WTC11 (cell line): ENCODE data around the gene ATP2B2. TPM values are rescaled to one million over a fixed set of nuclear protein-coding genes. Genes with fewer than 3 reads are reported as not detected.

ENCODE experiments used
- ATAC-seq: fragments of 200-7000 bp; cut with Tn5 transposase; 2 replicates; pipeline ENCODE4 v1.10.0; 2021; ENCODE audit warnings: mild to moderate bottlenecking, moderate library complexity
- CTCF ChIA-PET: fragments of 300-600 bp; sonication (Branson Sonifier 250); formaldehyde crosslinking; loops from one replicate; lab custom pipeline; 2021; ENCODE audit warnings: antibody characterized with exemption; lab: Charles Lee
- POLR2A ChIA-PET: fragments of 350-600 bp; sonication (Branson Sonifier 250); formaldehyde crosslinking; loops from one replicate; lab custom pipeline; 2021; ENCODE audit warnings: antibody characterized with exemption; lab: Charles Lee
- DNase-seq: peaks from one replicate; pipeline ENCODE4 v3.0.0; 2021; ENCODE audit warnings: low spot score
- H3K27ac Mint-ChIP-seq: 2 replicates; pipeline ENCODE4 v1.8.0; 2021; ENCODE audit warnings: mixed read lengths
- H3K27me3 Mint-ChIP-seq: 2 replicates; pipeline ENCODE4 v1.8.0; 2021; ENCODE audit warnings: low read depth, mild to moderate bottlenecking, moderate library complexity, mixed read lengths
- H3K36me3 Mint-ChIP-seq: 2 replicates; pipeline ENCODE4 v1.8.0; 2021; ENCODE audit warnings: mixed read lengths
- H3K4me1 Mint-ChIP-seq: 2 replicates; pipeline ENCODE4 v1.8.0; 2022; ENCODE audit warnings: mixed read lengths
- H3K4me3 Mint-ChIP-seq: 2 replicates; pipeline ENCODE4 v1.8.0; 2021; ENCODE audit warnings: mild to moderate bottlenecking, moderate library complexity, mixed read lengths
- H3K9me3 Mint-ChIP-seq: 2 replicates; pipeline ENCODE4 v1.8.0; 2021; ENCODE audit warnings: mixed read lengths
- ARID4B ChIP-seq: sonication (generic); formaldehyde crosslinking; IDR thresholded peaks from 2 replicates; pipeline ENCODE4 v1.8.0; 2023; ENCODE audit warnings: missing genetic modification reagents, mild to moderate bottlenecking, borderline replicate concordance
- CBFB ChIP-seq: sonication (generic); formaldehyde crosslinking; IDR thresholded peaks from 2 replicates; pipeline ENCODE4 v1.8.1; 2022; ENCODE audit warnings: mild to moderate bottlenecking, low read depth, missing genetic modification reagents
- E2F5 ChIP-seq: sonication (generic); formaldehyde crosslinking; IDR thresholded peaks from 2 replicates; pipeline ENCODE4 v1.8.1; 2022; ENCODE audit warnings: mild to moderate bottlenecking, moderate library complexity, missing genetic modification reagents
- ETV6 ChIP-seq: sonication (generic); formaldehyde crosslinking; IDR thresholded peaks from 2 replicates; pipeline ENCODE4 v1.8.1; 2022; ENCODE audit warnings: mild to moderate bottlenecking, missing genetic modification reagents
- FOXJ3 ChIP-seq: sonication (generic); formaldehyde crosslinking; IDR thresholded peaks from 2 replicates; pipeline ENCODE4 v1.9.0; 2021; ENCODE audit warnings: missing genetic modification reagents, mild to moderate bottlenecking, borderline replicate concordance
- FOXP1 ChIP-seq: sonication (generic); formaldehyde crosslinking; IDR thresholded peaks from 2 replicates; pipeline ENCODE4 v1.8.0; 2022; ENCODE audit warnings: missing genetic modification reagents, mild to moderate bottlenecking, moderate library complexity, borderline replicate concordance
- GTF2I ChIP-seq: fragments of 250-450 bp; sonication (Bioruptor Pico); conservative IDR thresholded peaks from 2 replicates; pipeline ENCODE4 v1.4.0; 2021; ENCODE audit warnings: mild to moderate bottlenecking
- IRF1 ChIP-seq: sonication (generic); formaldehyde crosslinking; IDR thresholded peaks from 2 replicates; pipeline ENCODE4 v1.8.0; 2023; ENCODE audit warnings: missing genetic modification reagents
- JAZF1 ChIP-seq: fragments of 250-450 bp; sonication (Bioruptor Pico); IDR thresholded peaks from 2 replicates; pipeline ENCODE4 v1.9.0; 2021; ENCODE audit warnings: moderate library complexity, mild to moderate bottlenecking, inconsistent platforms
- JUN ChIP-seq: sonication (generic); formaldehyde crosslinking; IDR thresholded peaks from 2 replicates; pipeline ENCODE4 v1.8.0; 2023; ENCODE audit warnings: mild to moderate bottlenecking, missing genetic modification reagents
- KAT7 ChIP-seq: sonication (generic); formaldehyde crosslinking; IDR thresholded peaks from 2 replicates; pipeline ENCODE4 v1.8.1; 2023; ENCODE audit warnings: missing genetic modification reagents, mild to moderate bottlenecking, borderline replicate concordance
- NFE2L1 ChIP-seq: sonication (generic); formaldehyde crosslinking; IDR thresholded peaks from 2 replicates; pipeline ENCODE4 v1.8.1; 2023; ENCODE audit warnings: missing genetic modification reagents
- NR1H2 ChIP-seq: sonication (generic); formaldehyde crosslinking; IDR thresholded peaks from 2 replicates; pipeline ENCODE4 v1.9.0; 2021; ENCODE audit warnings: mild to moderate bottlenecking, moderate library complexity, missing genetic modification reagents
- NR3C1 ChIP-seq: sonication (generic); formaldehyde crosslinking; conservative IDR thresholded peaks from 2 replicates; pipeline ENCODE4 v1.8.1; 2023; ENCODE audit warnings: low read depth, mild to moderate bottlenecking, missing genetic modification reagents
- SMAD4 ChIP-seq: sonication (generic); formaldehyde crosslinking; IDR thresholded peaks from 2 replicates; pipeline ENCODE4 v1.8.0; 2022; ENCODE audit warnings: mild to moderate bottlenecking, missing genetic modification reagents
- SP1 ChIP-seq: sonication (generic); formaldehyde crosslinking; conservative IDR thresholded peaks from 2 replicates; pipeline ENCODE4 v1.8.1; 2022; ENCODE audit warnings: missing genetic modification reagents
- TEAD1 ChIP-seq: sonication (generic); formaldehyde crosslinking; IDR thresholded peaks from 2 replicates; pipeline ENCODE4 v1.8.0; 2022; ENCODE audit warnings: mild to moderate bottlenecking, missing genetic modification reagents
- TEAD4 ChIP-seq: sonication (generic); formaldehyde crosslinking; IDR thresholded peaks from 2 replicates; pipeline ENCODE4 v1.8.0; 2022; ENCODE audit warnings: mild to moderate bottlenecking, missing genetic modification reagents
- USF2 ChIP-seq: sonication (generic); formaldehyde crosslinking; IDR thresholded peaks from 2 replicates; pipeline ENCODE4 v1.8.1; 2023; ENCODE audit warnings: mild to moderate bottlenecking, missing genetic modification reagents, moderate library complexity
- ZBTB21 ChIP-seq: sonication (generic); formaldehyde crosslinking; IDR thresholded peaks from 2 replicates; pipeline ENCODE4 v1.8.1; 2023; ENCODE audit warnings: mild to moderate bottlenecking, missing genetic modification reagents, borderline replicate concordance
- ZMAT4 ChIP-seq: fragments of 250-450 bp; sonication (Bioruptor Pico); IDR thresholded peaks from 2 replicates; pipeline ENCODE4 v1.9.0; 2021; ENCODE audit warnings: mild to moderate bottlenecking
- ZNF138 ChIP-seq: sonication (generic); formaldehyde crosslinking; conservative IDR thresholded peaks from 2 replicates; pipeline ENCODE4 v1.8.1; 2022; ENCODE audit warnings: mild to moderate bottlenecking, moderate library complexity, missing genetic modification reagents
- ZNF425 ChIP-seq: fragments of 250-450 bp; sonication (Bioruptor Pico); conservative IDR thresholded peaks from 2 replicates; pipeline ENCODE4 v1.9.0; 2021; ENCODE audit warnings: mild to moderate bottlenecking
- ZNF671 ChIP-seq: fragments of 250-450 bp; sonication (Bioruptor Pico); IDR thresholded peaks from 2 replicates; pipeline ENCODE4 v1.8.0; 2021; ENCODE audit warnings: mild to moderate bottlenecking
- total RNA-seq: library from RNA; stranded (reverse); gene quantifications from 3 replicates; pipeline ENCODE4 v1.2.3, GENCODE V29; 2021

ATP2B2 gene
- total RNA-seq, 1 experiment from 2014 or later = 0.48 TPM

- no peak for ATAC-seq
- H3K27ac Mint-ChIP-seq = no peak overlapping the region
- CTCF ChIA-PET = no interaction called here
- H3K4me1 Mint-ChIP-seq = no peaks in the 10 kb centered on the region
- no peaks in the 10 kb centered on the region; the same call in 1 of the 2 replicates for H3K27me3 Mint-ChIP-seq
- no peak overlapping the region for H3K4me3 Mint-ChIP-seq
- POLR2A ChIA-PET = interaction anchor here (0.8 kb wide), 1 partner anchor 77 kb away, joined by 3 read pairs; no protein-coding TSS in a partner anchor
- no peaks in the 10 kb centered on the region for H3K9me3 Mint-ChIP-seq
- DNase-seq = no peak
- H3K36me3 Mint-ChIP-seq = no peaks in the 10 kb centered on the region
- TF ChIP-seq NR3C1 (CRISPR knock-in tag) = no peak
- TF ChIP-seq NFE2L1 = no peak
- TF ChIP-seq NR1H2 (CRISPR knock-in tag) = no peak
- TF ChIP-seq FOXP1 (CRISPR knock-in tag) = no peak
- no peak for TF ChIP-seq TEAD1 (CRISPR knock-in tag)
- TF ChIP-seq CBFB = no peak
- TF ChIP-seq ZMAT4 (CRISPR knock-in tag) = no peak
- TF ChIP-seq KAT7 = no peak
- no peak for TF ChIP-seq USF2
- no peak for TF ChIP-seq FOXJ3
- TF ChIP-seq IRF1 (CRISPR knock-in tag) = no peak
- no peak for TF ChIP-seq GTF2I (CRISPR knock-in tag)
- no peak for TF ChIP-seq ZNF138 (CRISPR knock-in tag)
- no peak for TF ChIP-seq TEAD4 (CRISPR knock-in tag)
- no peak for TF ChIP-seq JAZF1 (CRISPR knock-in tag)
- no peak for TF ChIP-seq JUN (CRISPR knock-in tag)
- TF ChIP-seq ARID4B (CRISPR knock-in tag) = no peak
- no peak for TF ChIP-seq SP1 (CRISPR knock-in tag)
These were observed 19.6 kb downstream of the ATP2B2 start for GRCh38 chr3:10485806-10486205.

GRCh38 chr3:10485380-10485779 is 20.0 kb downstream of the ATP2B2 start:
- H3K27ac Mint-ChIP-seq = no peak overlapping the region
- H3K36me3 Mint-ChIP-seq = no peaks in the 10 kb centered on the region
- POLR2A ChIA-PET = interaction anchor here (0.8 kb wide), 1 partner anchor 76 kb away, joined by 3 read pairs; no protein-coding TSS in a partner anchor
- DNase-seq = no peak
- peak; percentile 36; the same call in 1 of the 2 replicates for ATAC-seq
- H3K27me3 Mint-ChIP-seq = no peaks in the 10 kb centered on the region; the same call in 1 of the 2 replicates
- CTCF ChIA-PET = interaction anchor here (1.4 kb wide), 1 partner anchor 11 kb away, joined by 4 read pairs; no protein-coding TSS in a partner anchor
- no peaks in the 10 kb centered on the region for H3K9me3 Mint-ChIP-seq
- no peaks in the 10 kb centered on the region for H3K4me1 Mint-ChIP-seq
- no peak overlapping the region for H3K4me3 Mint-ChIP-seq
- TF ChIP-seq ARID4B (CRISPR knock-in tag) (no peak), E2F5 (CRISPR knock-in tag) (no peak), SMAD4 (CRISPR knock-in tag) (no peak), ETV6 (CRISPR knock-in tag) (no peak), ZNF671 (CRISPR knock-in tag) (no peak), ZNF425 (CRISPR knock-in tag) (no peak), ZBTB21 (CRISPR knock-in tag) (no peak)
